NCI-H1436 treated with DMSO at 0.1 percent for 48 hours (cell line): Measurements from ENCODE around the gene C14orf180.

Experiments used
- DNase-seq: peaks from one replicate; lab custom pipeline; 2025; lab: John Stamatoyannopoulos, UW

C14orf180 gene

GRCh38 chr14:104594310-104595046, 14.9 kb downstream of the C14orf180 start:
- DNase-seq, result no peak

- DNase-seq, result no peak
Measured at GRCh38 chr14:104595116-104595675, 15.6 kb downstream of the C14orf180 start.

- no peak for DNase-seq
Measured at GRCh38 chr14:104595911-104596450, 16.4 kb downstream of the C14orf180 start.

GRCh38 chr14:104596451-104596918, 16.9 kb downstream of the C14orf180 start:
- DNase-seq, result no peak

GRCh38 chr14:104596927-104597351, 17.4 kb downstream of the C14orf180 start:
- no peak for DNase-seq

- DNase-seq, result no peak
Measured at GRCh38 chr14:104597576-104597975, 18.0 kb downstream of the C14orf180 start.

- DNase-seq, result no peak
Measured at GRCh38 chr14:104598039-104598909, 18.7 kb downstream of the C14orf180 start.

- DNase-seq, result no peak
Measured at GRCh38 chr14:104598910-104599273, 19.3 kb downstream of the C14orf180 start.

GRCh38 chr14:104599446-104599845, 19.9 kb downstream of the C14orf180 start:
- no peak for DNase-seq

- DNase-seq, result no peak
Measured at GRCh38 chr14:104600141-104600643, 20.6 kb downstream of the C14orf180 start.

- no peak for DNase-seq
Measured at GRCh38 chr14:104600805-104601204, 21.2 kb downstream of the C14orf180 start.

- no peak for DNase-seq
Measured at GRCh38 chr14:104601786-104602185, 22.2 kb downstream of the C14orf180 start.

- no peak for DNase-seq
Measured at GRCh38 chr14:104602315-104602932, 22.9 kb downstream of the C14orf180 start.

- no peak for DNase-seq
Measured at GRCh38 chr14:104602933-104603325, 23.4 kb downstream of the C14orf180 start.

GRCh38 chr14:104603711-104604401, 24.3 kb downstream of the C14orf180 start:
- DNase-seq, result no peak

- DNase-seq, result no peak
Measured at GRCh38 chr14:104604458-104605449, 25.2 kb downstream of the C14orf180 start, which contains the start of gene TMEM179. Gene TMEM179, minus strand, starts transcription at chr14:104604772. Its CDS starts 31 bp downstream, at chr14:104604741.

- DNase-seq, result no peak
Measured at GRCh38 chr14:104609666-104610065, 30.1 kb downstream of the C14orf180 start.

- no peak for DNase-seq
Measured at GRCh38 chr14:104610749-104611310, 31.3 kb downstream of the C14orf180 start.

GRCh38 chr14:104611881-104612280, 32.3 kb downstream of the C14orf180 start:
- no peak for DNase-seq
